Measurements from ENCODE around the gene IRS2. TPM values are rescaled to one million over a fixed set of nuclear protein-coding genes. Genes with fewer than 3 reads are reported as not detected.

The IRS2 gene
- total and polyA plus RNA-seq, 8 donors = 4.9 to 15.8 (median 7.7) TPM

DNA sequence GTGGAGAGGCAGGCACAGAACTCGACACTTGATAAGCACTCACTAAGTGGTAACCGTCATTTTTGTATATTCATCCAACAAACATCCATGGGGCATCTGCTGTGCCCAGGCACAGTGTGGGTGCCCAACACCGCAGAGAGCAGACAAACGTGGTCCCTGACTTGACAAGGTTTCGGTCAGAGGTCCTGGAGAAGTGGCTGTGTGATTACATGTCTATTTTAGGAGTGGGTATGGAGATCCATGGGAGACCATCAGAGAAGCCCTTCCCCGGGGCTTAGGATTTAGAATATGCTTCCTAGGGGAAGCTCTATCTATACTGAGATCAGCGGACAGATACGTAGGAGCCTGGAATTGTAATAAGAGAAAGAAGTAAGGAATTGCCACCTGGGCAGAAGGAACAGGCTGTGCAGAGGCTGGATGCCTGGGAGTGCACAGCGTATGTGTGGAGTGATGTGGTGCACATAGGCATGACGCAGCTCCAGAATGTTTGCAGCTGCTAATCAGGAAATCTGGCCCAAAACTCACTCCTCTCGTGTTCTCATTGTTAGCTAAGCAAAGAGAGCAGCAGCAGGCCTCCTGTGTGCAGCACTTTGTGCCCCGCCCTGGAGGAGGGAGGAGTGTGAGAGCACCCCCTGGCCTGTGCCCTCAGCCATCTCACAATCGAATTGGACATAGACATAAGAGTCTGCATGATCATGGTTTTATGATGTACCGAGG is 23.0 kb upstream of the IRS2 start:
- no peak overlapping the region for H3K27ac ChIP-seq
- no peaks in the 10 kb centered on the region for H3K4me1 ChIP-seq
- ATAC-seq (no peak), DNase-seq (no peak)
- peaks cover 0 to 13% of the 10 kb centered on the region in 2 donors for H3K27me3 ChIP-seq
- no peaks in the 10 kb centered on the region for H3K9me3 ChIP-seq
- H3K36me3 ChIP-seq = no peaks in the 10 kb centered on the region
- no peak overlapping the region for H3K4me3 ChIP-seq
- no peak for TF ChIP-seq CTCF (IDR thresholded peaks at IDR 0.05)
- intact Hi-C loops (cut with DNase I) = no loop called here

DNA sequence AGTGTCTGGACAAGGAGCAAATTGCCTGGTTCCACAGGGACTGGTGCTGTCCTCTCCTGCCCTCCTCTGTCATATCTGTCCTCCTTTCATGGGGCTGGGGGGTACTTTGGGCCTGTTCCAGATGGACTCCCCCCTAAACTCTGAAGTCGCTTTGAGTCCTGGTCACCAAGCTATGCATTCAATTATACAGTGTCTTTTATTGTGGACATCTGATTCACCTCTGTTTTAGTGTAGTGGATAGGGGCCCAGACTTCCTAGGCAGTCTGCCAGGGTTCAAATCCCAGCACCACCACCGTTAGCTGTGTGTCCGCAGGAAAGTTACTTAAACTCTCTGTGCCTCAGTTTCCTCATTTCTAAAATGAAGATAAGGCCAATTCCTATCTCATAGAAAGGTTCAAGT is 21.0 kb upstream of the IRS2 start:
- Histone ChIP-seq H3K4me1 (no peaks in the 10 kb centered on the region), H3K9me3 (no peaks in the 10 kb centered on the region), H3K4me3 (no peak overlapping the region), H3K36me3 (no peaks in the 10 kb centered on the region), H3K27me3 (peaks cover 0 to 13% of the 10 kb centered on the region in 2 donors), H3K27ac (no peak overlapping the region)
- ATAC-seq (no peak), DNase-seq (no peak)
- TF ChIP-seq CTCF (IDR thresholded peaks at IDR 0.05) = no peak
- intact Hi-C loops (cut with DNase I) = no loop called here

DNA sequence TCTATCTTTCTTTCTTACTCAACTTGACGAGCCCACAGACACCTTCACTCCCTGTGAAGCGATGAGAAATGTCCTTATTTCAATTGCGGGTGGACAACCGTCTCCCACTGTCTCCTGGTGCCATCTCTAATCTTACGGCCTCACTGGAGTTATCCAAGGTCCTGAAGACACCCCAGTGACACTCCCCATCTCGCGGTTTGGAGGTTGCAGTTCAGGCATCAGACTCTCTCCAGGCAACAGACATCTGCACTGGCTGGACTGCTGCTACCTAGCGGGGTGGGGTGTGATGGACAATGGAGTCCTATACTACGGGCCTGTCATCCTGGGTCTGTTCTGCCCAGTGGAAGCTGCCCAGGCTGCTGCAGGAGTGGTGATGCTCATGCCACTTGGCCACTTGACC is 18.3 kb upstream of the IRS2 start:
- peaks cover 0 to 2% of the 10 kb centered on the region in 2 donors for H3K27me3 ChIP-seq
- H3K4me1 ChIP-seq = no peaks in the 10 kb centered on the region
- no peaks in the 10 kb centered on the region for H3K9me3 ChIP-seq
- no peak for TF ChIP-seq CTCF (IDR thresholded peaks at IDR 0.05)
- no peak overlapping the region for H3K27ac ChIP-seq
- DNase-seq (no peak), ATAC-seq (no peak)
- H3K36me3 ChIP-seq = no peaks in the 10 kb centered on the region
- intact Hi-C loops (cut with DNase I) = no loop called here
- no peak overlapping the region for H3K4me3 ChIP-seq

- no peak overlapping the region for H3K4me3 ChIP-seq
- ATAC-seq (no peak), DNase-seq (no peak)
- intact Hi-C loops (cut with DNase I) = no loop called here
- H3K36me3 ChIP-seq = no peaks in the 10 kb centered on the region
- H3K4me1 ChIP-seq = no peaks in the 10 kb centered on the region
- H3K27me3 ChIP-seq = no peaks in the 10 kb centered on the region
- no peaks in the 10 kb centered on the region for H3K9me3 ChIP-seq
- no peak for TF ChIP-seq CTCF (IDR thresholded peaks at IDR 0.05)
- no peak overlapping the region for H3K27ac ChIP-seq
Measured at GRCh38 chr13:109803825-109804224, 17.4 kb upstream of the IRS2 start.

DNA sequence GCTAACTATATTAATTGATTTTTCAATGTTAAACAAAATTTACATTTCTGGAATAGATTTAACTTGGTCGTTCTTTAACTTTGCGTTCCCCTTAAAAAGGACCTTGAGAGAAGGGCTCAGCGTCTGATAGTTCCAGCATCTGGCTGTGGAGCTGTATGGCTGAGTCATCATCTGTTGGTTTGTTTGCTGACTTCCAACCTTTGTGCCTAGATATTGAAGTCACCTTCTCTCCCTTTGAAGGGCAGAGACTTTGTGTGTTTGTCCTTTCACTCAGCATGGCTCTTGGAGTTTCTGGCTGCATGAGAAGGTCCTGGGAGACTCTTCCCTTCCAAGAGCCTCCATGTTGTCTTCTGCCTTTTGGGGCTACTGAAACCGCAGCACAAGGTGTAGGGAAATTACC is 16.6 kb upstream of the IRS2 start:
- ATAC-seq (no peak), DNase-seq (no peak)
- H3K36me3 ChIP-seq = no peaks in the 10 kb centered on the region
- no peaks in the 10 kb centered on the region for H3K4me1 ChIP-seq
- no peaks in the 10 kb centered on the region for H3K27me3 ChIP-seq
- no peak overlapping the region for H3K27ac ChIP-seq
- TF ChIP-seq CTCF (IDR thresholded peaks at IDR 0.05) = no peak
- no peaks in the 10 kb centered on the region for H3K9me3 ChIP-seq
- H3K4me3 ChIP-seq = no peak overlapping the region
- intact Hi-C loops (cut with DNase I) = no loop called here

Data from left lung (tissue), 10 donors.